ENCODE results near the gene DLG2.
A peak's percentile ranks its signal among the peaks of the same experiment; 100 is the strongest.
"Not testable (repeated sequence)": the region's sequence is repeated elsewhere in the genome, so short reads cannot be mapped to it uniquely, and the experiment has no call there.

DLG2 gene

DNA sequence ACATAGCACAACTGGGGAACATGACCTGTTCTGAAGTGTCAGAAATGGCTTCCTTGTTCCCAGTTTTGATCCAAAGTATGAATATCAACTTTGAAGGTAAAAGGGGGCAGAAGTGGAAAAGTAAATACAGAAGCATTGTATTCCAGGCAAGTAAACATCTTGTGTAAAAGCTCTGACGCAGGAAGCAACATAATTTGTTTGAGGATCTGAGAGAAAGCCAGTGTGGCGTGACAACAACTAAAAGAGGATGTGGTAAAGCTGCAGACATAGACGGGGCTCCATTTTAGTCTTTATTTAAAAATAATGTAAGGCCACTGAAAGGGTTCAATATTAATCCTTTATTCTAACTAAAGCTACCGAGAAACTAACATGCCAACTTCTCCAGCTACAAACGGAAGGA is 310.2 kb downstream of the DLG2 start:
- DNase-seq (ENCODE audit: low read depth), result no peak

DNA sequence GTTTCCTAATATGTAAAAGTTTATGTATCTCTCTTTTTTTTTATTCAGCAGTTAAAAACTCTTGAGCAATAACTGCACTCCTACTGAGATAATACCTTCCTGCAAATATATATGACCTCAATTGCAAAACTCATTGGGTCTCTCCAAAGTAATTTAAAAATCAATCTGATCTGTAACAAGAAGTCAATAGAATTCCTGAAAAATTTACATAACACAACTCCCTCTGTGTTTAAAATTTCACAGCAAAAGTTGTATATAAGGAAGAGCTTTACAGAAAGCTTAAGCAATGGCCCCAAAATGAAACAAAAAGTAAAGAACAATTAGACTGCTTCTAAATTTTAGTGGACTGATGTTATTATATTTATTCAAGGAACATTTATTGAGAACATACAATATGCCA is 313.4 kb downstream of the DLG2 start:
- DNase-seq (ENCODE audit: low read depth), result no peak

DNA sequence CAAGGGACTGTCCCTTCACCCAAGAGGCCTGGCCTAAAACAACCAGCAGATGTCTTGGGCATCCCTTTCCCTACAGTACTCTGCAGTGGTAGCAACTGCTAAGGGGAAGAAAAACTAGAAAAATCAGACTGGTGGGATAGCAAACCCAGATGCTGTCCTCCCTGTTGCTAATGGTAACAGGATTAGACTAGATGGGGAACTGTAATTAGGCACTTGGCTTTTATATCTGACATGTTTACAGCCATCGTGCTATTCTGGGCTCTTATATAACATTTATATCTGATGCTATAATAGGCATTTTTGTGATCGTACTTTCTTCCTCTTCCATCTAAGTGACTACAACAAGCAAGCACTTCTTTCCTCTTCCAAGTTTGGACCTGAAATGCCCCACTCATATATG is 316.7 kb downstream of the DLG2 start:
- DNase-seq (ENCODE audit: low read depth), result no peak

DNA sequence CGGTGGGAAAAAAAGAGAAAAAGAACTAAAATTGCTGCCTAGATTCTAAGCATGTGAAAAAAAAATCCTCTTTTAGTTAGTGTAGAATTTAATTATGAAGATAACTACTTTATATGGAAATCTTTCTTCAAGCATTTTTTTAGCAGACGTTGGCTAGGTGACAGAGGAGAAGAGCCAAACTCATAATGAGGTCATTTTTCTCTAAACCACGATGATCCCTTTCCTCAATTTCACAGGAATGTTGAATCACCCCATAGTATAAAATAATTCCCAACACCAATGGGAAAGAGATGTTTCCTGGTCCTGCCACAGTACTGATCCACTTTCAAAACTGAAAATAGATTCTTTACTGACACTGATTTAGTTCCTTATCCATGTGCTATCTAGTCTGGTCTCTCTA is 319.8 kb downstream of the DLG2 start:
- peak; percentile 56 for DNase-seq (ENCODE audit: low read depth)

DNA sequence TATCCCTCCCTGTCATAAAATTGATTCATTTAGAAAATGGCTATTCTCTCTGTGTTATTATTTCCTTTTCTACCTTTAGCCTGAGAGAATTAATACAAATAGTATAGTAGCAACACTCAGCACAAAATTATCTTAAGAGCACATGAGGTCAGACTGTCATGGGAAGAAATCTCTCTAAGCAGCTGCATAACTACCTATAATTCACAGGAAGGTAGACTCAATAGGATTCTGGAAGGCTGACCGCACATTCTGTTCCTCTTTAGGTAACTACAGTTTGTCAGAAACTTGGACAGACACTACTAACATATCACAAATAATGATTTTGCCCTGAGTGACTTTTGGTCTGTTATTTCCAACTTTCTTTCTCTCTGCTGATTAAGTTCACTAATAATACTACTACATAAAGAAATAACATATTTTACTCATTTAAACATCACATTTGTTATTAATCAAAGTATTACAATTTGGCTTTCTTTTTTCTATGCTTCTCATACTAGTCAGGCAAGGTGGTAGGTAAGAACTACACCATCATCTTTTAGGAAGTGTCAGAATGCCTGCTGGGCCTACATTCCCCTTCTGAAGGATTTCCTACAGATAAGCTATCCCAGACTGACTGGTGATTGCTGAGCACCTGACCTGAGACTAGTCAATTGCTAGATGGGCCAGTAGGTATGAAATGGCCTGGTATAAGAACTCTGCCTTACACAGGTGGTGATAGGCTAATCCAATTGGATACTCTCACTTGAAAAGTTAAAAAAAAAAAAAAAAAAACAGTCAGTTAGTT is 325.1 kb downstream of the DLG2 start:
- DNase-seq (ENCODE audit: low read depth), result no peak

DNA sequence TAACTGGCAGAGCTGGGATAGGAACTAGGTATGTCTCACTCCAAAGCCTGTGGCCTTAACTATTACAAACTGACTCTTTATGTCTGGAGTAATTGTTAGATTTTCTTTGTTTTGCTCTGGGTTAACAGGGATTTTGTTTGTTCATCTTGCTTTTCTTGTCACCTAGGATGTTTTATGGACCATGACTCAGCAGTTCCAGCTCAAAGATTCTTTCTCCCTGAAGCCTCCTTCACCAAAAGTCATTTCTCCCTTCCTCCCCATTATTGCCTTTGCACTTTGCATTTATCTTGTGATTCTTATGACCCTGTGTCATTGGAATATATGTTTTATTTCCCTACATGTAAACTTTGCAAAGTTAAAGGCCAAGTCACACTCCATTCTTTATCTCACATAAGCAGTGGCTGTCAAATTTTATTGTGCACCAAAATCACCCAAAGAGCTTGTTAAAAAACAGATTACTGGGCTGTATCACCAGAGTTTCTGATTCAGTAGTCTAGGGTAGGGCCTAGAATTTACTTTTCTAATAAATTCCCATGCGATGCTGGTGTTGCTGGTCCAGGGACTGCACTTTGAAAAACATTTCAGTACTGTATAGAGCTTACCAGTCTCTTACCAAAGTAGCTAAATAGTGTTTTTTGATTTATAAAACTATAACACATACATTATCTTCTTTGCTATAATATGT is 327.7 kb downstream of the DLG2 start:
- no peak for DNase-seq (ENCODE audit: low read depth)

DNA sequence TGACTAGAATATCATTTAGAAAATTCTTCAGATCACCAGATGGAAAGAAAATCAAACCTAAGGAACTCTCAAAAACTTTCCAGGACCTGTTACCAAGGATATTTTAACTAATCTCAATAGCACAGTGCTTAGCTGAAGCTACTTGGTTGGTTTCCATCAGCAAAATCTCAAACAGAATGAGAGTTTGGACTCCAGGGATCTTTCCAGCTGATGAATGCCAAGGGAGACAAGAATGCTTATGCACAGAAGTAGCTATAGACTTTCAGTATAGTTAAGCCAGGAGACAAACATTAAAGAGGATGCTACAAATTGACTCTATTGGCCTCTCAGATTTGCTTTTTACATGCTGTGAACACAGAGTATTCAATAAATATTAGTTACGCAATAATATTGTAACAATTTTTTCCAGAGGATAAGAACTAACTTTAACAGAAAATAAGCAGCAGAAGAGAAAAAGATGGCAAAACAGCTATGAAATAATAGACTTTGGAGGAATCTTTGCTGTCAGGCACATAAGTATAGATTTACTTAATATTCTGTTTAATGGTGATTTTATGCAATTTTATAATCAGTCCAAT is 331.4 kb downstream of the DLG2 start:
- DNase-seq (ENCODE audit: low read depth), result no peak

DNA sequence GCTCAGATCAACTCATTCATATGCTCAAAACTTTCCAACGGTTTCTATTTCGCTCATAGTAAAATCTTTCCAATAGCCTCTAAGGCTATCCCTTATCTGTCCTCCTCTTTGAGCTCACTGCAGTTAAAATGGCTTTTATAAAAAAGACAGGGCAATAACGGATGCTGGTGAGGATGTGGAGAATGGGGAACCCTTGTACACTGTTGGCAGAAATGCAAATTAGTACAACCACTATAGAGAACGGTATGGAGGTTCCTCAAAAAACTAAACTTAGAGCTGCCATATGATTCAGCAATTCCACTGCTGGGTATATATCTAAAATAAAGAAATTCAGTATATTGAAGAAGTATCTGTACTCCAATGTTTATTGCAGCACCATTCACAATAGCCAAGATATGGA is 345.6 kb downstream of the DLG2 start:
- DNase-seq (ENCODE audit: low read depth), result no peak

DNA sequence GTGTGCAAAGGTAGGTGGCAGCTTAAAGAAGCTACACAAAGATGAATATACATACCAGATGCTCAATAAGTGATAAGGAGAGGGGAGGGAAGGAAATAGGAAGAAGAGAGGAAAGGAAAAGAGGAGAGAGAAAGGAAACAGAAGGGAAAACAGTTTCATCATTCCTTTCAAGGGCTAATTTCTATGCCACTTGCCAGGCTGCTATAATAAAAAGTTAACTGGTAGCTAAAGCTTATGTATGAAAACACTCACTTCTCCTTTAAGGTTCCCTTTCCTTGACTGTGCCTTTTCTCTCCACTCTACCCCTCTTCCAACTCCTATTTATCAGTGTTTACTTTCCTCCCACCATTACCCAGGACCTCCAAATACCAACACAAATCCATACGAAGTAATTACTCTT is 347.9 kb downstream of the DLG2 start:
- no peak for DNase-seq (ENCODE audit: low read depth)

DNA sequence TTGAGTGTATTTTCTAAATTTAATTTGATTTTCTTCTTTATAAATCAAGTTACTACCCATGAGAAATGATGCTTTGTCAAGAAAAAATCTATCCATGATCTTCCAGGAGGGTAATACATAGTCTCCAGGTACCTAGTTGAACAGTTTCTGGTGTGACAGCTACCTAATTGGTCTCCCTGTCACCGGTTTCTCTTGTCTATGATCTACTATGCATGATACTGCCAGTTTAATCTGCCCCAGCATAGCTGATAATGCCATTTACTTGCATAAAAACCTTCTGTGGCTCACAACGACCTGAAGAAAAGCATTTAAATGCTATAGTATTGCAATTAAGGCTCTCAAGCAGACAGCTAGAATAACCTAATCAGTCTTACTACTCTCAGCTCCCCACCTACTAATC is 349.5 kb downstream of the DLG2 start:
- DNase-seq (ENCODE audit: low read depth), result no peak

DNA sequence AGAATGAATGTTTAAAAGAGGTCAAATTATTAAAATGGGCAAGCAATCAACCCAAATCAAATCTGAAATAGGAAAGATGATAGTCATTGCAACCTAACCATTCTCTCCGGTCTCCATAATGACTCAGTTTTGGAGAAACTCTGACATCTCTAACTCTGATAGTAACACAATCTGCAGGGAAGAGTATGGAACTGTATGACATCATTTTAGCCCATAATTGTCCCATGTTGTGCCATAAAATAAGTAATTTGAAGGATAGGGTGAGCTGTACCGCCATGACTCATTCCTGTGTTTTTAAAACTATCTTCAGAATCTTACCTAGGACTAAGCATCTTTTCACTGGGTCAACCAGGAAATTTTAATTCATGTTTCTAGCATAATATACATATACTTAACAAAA is 350.8 kb downstream of the DLG2 start:
- no peak for DNase-seq (ENCODE audit: low read depth)

DNA sequence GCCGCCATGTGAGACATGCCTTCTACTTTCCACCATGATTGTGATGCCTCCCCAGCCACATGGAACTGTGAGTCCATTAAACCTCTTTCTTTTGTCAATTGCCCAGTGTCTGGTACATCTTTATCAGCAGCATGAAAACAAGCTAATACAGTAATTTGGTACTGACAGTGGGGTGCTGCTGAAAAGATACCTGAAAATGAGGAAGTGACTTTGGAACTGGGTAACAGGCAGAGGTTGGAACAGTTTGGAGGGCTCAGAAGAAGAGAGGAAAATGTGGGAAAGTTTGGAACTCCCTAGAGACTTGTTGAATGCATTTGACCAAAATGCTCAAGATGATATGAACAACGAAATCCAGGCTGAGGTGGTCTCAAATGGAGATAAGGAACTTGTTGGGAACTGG is 356.8 kb downstream of the DLG2 start:
- not testable (repeated sequence) for DNase-seq (ENCODE audit: low read depth)

DNA sequence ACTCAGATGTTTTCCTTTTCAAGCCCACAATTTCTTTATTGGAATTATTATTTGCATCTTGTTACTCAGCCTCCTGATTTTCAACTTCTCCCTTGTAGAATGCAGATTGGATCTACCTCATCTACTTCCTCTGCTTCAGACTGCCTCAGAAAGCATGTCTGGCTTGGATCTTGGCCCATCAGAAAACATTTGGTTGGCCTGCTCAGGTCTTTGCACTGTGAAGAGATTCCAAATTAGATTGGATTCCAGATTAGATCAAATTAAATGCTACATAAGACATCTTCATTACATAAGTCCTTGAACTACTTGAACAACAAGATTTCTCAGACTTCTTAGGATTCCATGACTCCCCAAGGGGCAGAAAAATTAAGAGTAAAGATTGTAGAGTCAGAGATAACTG is 358.0 kb downstream of the DLG2 start:
- no peak for DNase-seq (ENCODE audit: low read depth)

DNA sequence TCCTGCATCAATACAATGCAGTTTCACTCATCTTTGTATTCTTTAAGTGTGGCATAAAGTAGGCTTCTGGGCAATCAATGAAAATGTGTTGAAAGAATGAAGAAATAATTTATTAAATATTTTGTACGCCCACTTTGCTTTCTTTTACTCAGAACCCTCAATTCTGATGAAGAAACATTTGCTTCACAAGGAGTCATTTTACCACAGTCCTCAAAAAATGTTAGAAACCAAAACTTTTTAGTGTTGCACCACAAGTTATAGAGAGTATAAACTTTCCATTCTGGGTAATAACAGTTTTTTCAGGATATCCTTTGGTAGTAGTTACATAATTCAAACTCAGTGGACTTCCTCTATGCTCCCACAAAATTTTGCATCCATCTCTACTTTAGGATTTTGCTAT is 360.5 kb downstream of the DLG2 start:
- no peak for DNase-seq (ENCODE audit: low read depth)

DNA sequence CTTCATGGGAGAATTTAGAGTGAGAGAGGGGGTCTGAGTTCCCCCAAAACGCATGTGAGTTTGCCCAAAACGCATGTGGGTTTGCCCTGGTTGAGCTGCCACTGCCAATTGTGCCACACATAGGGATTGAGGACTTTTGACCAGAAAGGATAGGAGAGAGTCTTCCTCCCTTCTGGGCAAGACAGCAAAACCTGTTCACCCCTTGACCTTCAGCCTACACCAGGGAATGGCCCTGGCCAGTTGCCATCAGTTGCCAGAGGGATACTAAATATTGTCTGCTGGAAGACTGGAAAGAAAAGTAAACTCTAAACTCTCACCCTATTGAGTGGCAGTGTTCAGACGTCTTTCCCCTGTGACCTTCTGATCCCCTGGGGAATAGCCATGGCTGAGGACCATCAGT is 363.8 kb downstream of the DLG2 start:
- no peak for DNase-seq (ENCODE audit: low read depth)

DNA sequence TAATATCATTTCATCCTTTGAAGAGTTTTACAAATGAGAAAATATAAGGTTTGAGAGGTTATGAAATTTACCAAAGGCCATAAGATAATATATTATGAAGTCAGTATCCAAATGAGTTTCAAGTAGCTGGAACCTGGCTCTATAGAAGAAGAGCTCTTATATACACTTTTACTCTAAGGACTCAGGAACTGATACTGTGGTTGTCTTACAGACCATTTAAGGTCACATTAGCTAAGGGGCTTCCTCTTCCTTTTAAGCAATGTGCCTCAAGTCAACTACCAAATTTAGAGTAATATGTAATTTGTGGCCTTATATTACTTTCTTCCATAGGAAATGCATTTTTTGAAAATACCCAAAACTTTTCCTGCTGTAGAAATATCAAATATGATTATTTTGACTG is 369.3 kb downstream of the DLG2 start:
- no peak for DNase-seq (ENCODE audit: low read depth)

DNA sequence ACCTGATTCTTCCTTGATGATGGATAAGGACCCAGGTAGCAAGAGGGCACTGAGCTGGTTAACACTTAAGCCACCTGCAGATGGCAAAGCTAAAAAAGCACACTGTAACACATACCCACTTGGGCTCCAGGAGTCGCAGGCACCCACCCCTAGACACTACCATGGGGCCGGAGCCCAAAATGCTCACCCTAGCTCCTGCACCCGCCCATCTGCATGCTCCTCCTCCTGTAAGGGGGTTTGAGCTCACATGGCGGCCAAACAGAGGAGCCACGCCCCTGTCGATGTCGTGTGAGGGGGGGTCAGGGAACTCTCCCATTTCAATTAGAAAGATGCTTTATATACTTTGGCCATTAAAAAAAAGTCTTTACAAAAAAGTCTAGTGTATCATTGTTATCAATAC is 370.7 kb downstream of the DLG2 start:
- no peak for DNase-seq (ENCODE audit: low read depth)

DNA sequence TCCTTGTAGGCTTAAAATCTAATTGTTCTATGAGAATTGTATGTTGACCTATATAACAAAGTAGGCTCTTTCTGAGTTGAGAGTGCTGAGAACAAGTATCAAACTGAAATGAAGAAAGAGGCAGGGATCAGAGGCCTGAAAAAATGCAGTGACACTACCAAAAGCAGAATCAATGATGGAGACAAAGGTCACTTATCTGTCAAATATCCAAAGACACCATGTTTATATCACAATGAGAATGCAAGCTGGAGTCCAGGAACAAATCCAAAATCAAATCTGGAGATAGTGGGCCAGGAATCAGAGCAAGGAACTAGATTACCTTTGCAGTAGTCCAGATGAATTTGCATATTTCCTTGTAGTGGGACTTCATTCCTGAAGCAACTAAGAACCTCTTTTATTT is 377.7 kb downstream of the DLG2 start:
- no peak for DNase-seq (ENCODE audit: low read depth)

DNA sequence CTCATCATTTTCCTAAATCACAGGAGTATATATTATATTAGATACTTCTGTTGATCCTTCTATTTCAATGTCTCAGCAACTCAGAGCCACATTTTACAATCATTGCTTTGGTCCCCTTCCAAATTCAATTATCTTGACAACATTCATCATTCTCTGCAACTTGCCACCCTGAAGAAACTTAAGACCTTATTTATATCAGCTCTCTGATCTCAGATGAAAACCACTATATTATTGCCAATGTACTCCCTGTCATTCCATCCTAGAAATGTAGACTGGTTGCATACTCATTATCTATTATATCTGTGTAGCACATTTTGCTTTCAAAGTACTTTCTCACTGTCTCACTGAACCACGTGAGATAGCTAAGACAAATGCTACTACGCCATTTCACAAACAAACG is 379.3 kb downstream of the DLG2 start:
- DNase-seq (ENCODE audit: low read depth), result no peak

DNA sequence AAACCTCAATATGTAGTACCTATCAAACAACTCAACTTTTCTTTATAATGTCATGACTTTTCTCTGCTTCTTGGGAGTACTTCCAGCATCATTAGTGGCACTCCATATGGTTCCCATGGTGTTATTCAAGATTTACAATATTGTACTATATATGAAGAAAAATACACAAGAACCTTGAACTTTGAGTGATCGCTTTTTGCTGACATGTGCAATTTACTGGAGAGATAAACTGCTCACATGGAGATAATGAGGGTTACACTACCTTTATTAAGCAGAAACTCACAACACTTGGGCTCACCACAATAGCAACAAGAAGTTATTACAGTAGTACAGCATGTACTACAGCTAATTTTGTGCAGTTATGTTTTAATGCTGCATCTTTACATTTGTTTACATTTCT is 388.2 kb downstream of the DLG2 start:
- DNase-seq (ENCODE audit: low read depth), result no peak

DNA sequence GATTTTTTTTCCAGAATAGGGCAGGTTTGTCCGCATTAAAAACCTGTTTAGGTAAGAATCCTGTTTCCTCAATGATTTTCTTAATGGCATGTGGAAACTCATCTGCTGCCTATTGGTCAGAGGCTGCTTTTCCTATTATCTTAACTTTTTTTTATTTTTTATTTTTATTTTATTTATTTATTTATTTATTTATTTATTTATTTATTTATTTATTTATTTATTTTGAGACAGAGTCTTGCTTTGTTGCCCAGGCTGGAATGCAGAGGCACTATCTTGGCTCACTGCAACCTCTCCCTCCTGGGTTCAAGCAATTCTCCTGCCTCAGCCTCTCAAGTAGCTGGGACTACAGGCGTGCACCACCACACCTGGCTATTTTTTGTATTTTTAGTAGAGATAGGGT is 389.1 kb downstream of the DLG2 start:
- DNase-seq (ENCODE audit: low read depth), result not testable (repeated sequence)

DNA sequence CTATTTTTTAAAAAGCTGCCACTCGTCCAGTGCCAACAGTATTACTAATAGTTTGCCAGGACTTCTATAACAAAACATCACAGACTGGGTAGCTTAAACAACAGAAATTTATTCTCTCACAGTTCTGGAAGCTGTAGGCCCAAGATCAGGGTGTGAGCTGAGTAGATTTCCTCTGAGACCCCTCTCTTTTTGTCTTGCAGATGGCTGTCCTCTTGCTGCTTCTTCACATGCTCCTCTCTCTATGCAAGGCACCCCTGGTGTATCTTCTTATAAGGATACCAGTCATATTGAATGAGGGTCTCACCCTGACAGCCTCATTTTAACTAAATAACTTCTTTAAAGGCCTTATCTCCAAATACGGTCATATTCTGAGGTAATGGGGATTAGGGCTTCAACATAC is 390.9 kb downstream of the DLG2 start:
- DNase-seq (ENCODE audit: low read depth), result no peak

DNA sequence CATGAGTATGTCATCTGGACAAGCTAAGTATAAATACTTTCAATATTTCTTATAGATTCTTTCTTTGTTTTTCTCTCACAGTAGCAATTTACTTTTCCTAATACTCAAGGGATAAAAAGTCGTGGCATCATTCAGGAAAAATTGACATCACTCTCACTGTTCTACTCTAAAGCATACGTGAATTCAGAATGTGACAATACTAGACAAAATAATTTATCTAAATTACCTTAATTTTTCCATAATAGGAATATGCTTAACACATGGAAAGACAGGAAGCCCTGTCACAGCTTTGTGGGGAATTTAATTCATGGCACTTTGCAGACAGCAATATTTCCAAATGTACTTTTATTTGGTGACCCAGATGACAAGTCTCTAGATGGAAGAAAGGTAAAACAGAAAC is 394.6 kb downstream of the DLG2 start:
- no peak for DNase-seq (ENCODE audit: low read depth)

DNA sequence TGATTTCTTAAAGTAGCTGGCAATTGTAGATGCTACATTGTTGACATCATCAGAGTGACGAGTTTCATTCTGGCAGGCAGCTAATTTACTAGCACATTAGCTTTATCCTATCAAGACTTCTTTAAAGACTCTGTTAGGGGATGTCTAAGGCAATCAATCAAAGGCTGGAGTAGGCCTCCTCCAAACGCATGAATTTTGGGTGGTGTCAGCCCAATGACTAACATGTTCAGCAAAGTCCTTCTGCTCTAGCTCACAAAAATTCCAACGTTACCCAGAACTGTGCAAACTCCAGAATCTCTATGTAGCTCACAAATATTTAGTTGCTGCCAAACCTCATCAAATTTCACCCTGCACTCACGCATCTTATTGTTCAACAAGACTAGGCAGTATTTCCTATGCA is 395.6 kb downstream of the DLG2 start:
- no peak for DNase-seq (ENCODE audit: low read depth)
